Tibial nerve (tissue), 4 donors: ENCODE results near the gene DMXL2. TPM values are rescaled to one million over a fixed set of nuclear protein-coding genes. Genes with fewer than 3 reads are reported as not detected.

Source experiments
- DNase-seq, 2 donors: peaks; one replicate each; pipeline ENCODE4 v3.0.0-alpha.2; 2019; ENCODE audit warnings: low spot score in 2 of 2
- H3K27ac ChIP-seq, 4 donors: fragments of 200-600 bp; sonication (generic) in 3 of 4; one replicate each; pipeline ENCODE4 v1.5.1; 2017 to 2019; ENCODE audit warnings: mild to moderate bottlenecking in 1 of 4
- H3K27me3 ChIP-seq, 2 donors: fragments of 200-600 bp; sonication (generic) in 1 of 2; one replicate each; pipeline versions ENCODE4 v1.5.1 to v1.6.0; 2017 to 2019
- H3K36me3 ChIP-seq, 3 donors: fragments of 200-600 bp; sonication (generic); one replicate each; pipeline ENCODE4 v1.5.1; 2018 to 2019
- H3K4me1 ChIP-seq, 4 donors: fragments of 200-600 bp; sonication (generic) in 3 of 4; one replicate each; pipeline ENCODE4 v1.5.1; 2017 to 2019
- H3K4me3 ChIP-seq, 4 donors: fragments of 200-600 bp; sonication (generic) in 3 of 4; one replicate each; pipeline ENCODE4 v1.5.1; 2017 to 2019; ENCODE audit warnings: mild to moderate bottlenecking in 1 of 4, moderate library complexity in 1 of 4
- H3K9me3 ChIP-seq, 4 donors: fragments of 200-600 bp; sonication (generic) in 3 of 4; one replicate each; pipeline ENCODE4 v1.5.1; 2017 to 2019
- CTCF ChIP-seq, 5 experiments: fragments of 200-600 bp in 3 of 5; fragments of 450-650 bp in 2 of 5; sonication (generic) in 3 of 5; IDR thresholded peaks; one replicate each; pipeline ENCODE4 v1.5.1; 2016 to 2019; ENCODE audit warnings: antibody characterized with exemption in 5 of 5, mild to moderate bottlenecking in 3 of 5, moderate library complexity in 2 of 5
- EP300 ChIP-seq, 2 donors: sonication (generic); formaldehyde crosslinking; IDR thresholded peaks; one replicate each; pipeline ENCODE4 v1.6.1; 2017; ENCODE audit warnings: antibody characterized with exemption in 2 of 2, mild to moderate bottlenecking in 1 of 2
- POLR2A ChIP-seq, 2 donors: fragments of 450-650 bp; IDR thresholded peaks; one replicate each; pipeline ENCODE4 v1.6.1; 2017; ENCODE audit warnings: antibody characterized with exemption in 2 of 2, mild to moderate bottlenecking in 2 of 2, moderate library complexity in 2 of 2
- WGBS, 2 donors: methylation state at CpG; one replicate each; pipeline ENCODE4 v1.1.5; 2018; 5-methylcytosine and 5-hydroxymethylcytosine counted together
- total RNA-seq, 4 donors: library from RNA; depleted of rRNA; stranded (reverse); fragments of >200 nt; gene quantifications; one replicate each; pipeline ENCODE4 v1.1.0, GENCODE V29; 2016

Gene DMXL2
- total RNA-seq, 4 donors from 2014 or later, result 43.7 to 49.6 (median 47.0) TPM

- WGBS, 2 donors, result 0 to 1% methylated on average over 20 to 39 of the region's 44 CpGs
- DNase-seq, result peak; percentile 13 to 17
- H3K9me3 ChIP-seq, result no peaks in the 10 kb centered on the region
- H3K4me1 ChIP-seq, result peaks cover 0 to 22% (median 6%) of the 10 kb centered on the region in 4 donors
- TF ChIP-seq POLR2A (IDR thresholded peaks at IDR 0.05) (no peak), CTCF (IDR thresholded peaks at IDR 0.05) (peak in 1 of 5 experiments; percentile 15), EP300 (IDR thresholded peaks at IDR 0.05) (peak in 1 of 2 donors; percentile 9)
- no peaks in the 10 kb centered on the region for H3K36me3 ChIP-seq
- peak overlapping the region; percentile 67 to 88 (median 82) for H3K27ac ChIP-seq
- H3K27me3 ChIP-seq, result no peaks in the 10 kb centered on the region
- peak overlapping the region; percentile 83 to 90 (median 86) for H3K4me3 ChIP-seq
Measured at GRCh38 chr15:51621936-51622603, 501 bp downstream of the DMXL2 start.

GRCh38 chr15:51621155-51621765 is 1.3 kb downstream of the DMXL2 start:
- Histone ChIP-seq H3K36me3 (no peaks in the 10 kb centered on the region), H3K9me3 (no peaks in the 10 kb centered on the region), H3K27ac (peak overlapping the region in 3 of 4 donors; percentile 80 to 88 (median 85)), H3K4me3 (peak overlapping the region; percentile 83 to 90 (median 86)), H3K27me3 (no peaks in the 10 kb centered on the region), H3K4me1 (peaks cover 0 to 22% (median 6%) of the 10 kb centered on the region in 4 donors)
- 23 to 24% methylated on average over 6 of the region's 6 CpGs for WGBS, 2 donors
- DNase-seq, result no peak
- TF ChIP-seq POLR2A (IDR thresholded peaks at IDR 0.05) (no peak), CTCF (IDR thresholded peaks at IDR 0.05) (no peak), EP300 (IDR thresholded peaks at IDR 0.05) (no peak)

- DNase-seq, result no peak
- 54% methylated on average over 4 of the region's 4 CpGs for WGBS, 2 donors
- Histone ChIP-seq H3K4me3 (no peak overlapping the region), H3K4me1 (peaks cover 0 to 22% (median 6%) of the 10 kb centered on the region in 4 donors), H3K36me3 (no peaks in the 10 kb centered on the region), H3K9me3 (no peaks in the 10 kb centered on the region), H3K27ac (peak overlapping the region in 1 of 4 donors; percentile 80), H3K27me3 (no peaks in the 10 kb centered on the region)
- no peak for TF ChIP-seq POLR2A (IDR thresholded peaks at IDR 0.05)
- no peak for TF ChIP-seq CTCF (IDR thresholded peaks at IDR 0.05)
- TF ChIP-seq EP300 (IDR thresholded peaks at IDR 0.05), result no peak
Measured at GRCh38 chr15:51620641-51621040, 1.9 kb downstream of the DMXL2 start.

- DNase-seq, result no peak
- H3K36me3 ChIP-seq, result peaks cover 0 to 5% (median 0%) of the 10 kb centered on the region in 3 donors
- WGBS, 2 donors, result 88 to 89% methylated on average over 3 of the region's 3 CpGs
- no peaks in the 10 kb centered on the region for H3K9me3 ChIP-seq
- H3K4me3 ChIP-seq, result no peak overlapping the region
- H3K27ac ChIP-seq, result no peak overlapping the region
- TF ChIP-seq POLR2A (IDR thresholded peaks at IDR 0.05), result no peak
- TF ChIP-seq EP300 (IDR thresholded peaks at IDR 0.05), result no peak
- no peak for TF ChIP-seq CTCF (IDR thresholded peaks at IDR 0.05)
- no peaks in the 10 kb centered on the region for H3K27me3 ChIP-seq
- peaks cover 0 to 22% (median 6%) of the 10 kb centered on the region in 4 donors for H3K4me1 ChIP-seq
Measured at GRCh38 chr15:51620122-51620521, 2.4 kb downstream of the DMXL2 start.
